OCI-LY1 (cell line): ENCODE measurements around the gene FAM8A1.

Source experiments
- CTCF ChIP-seq: fragments of 200-600 bp; sonication (generic), shearing (Covaris generic); IDR thresholded peaks from 2 replicates; pipeline ENCODE4 v1.5.1; 2017; ENCODE audit warnings: mild to moderate bottlenecking, antibody characterized with exemption, low read length, moderate library complexity, mixed read lengths
- EZH2 ChIP-seq: fragments of 200-600 bp; sonication (generic), shearing (Covaris generic); IDR thresholded peaks from 2 replicates; pipeline ENCODE4 v1.8.0; 2017; ENCODE audit warnings: borderline replicate concordance, mixed run types, mild to moderate bottlenecking, antibody characterized with exemption, low read length, moderate library complexity, mixed read lengths

DNA sequence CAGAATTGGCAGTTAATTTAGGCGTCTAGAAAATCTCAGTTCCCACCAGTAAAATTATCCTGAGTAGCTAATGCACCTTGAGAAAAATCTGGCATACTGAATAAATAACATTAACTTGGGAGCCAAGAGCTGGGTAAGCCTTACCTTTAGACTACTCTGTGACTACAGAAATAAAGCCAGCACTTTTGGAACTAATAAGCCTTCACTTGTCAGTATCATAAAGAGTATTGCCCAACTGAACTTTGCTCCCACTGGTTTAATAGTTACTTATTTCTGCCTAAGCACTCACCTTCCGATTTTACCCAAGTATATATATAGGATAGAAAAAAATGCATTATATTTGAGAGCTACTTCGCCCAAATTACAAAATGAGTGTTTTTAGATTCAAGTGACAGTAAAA, 10.7 kb downstream of the FAM8A1 start:
- TF ChIP-seq CTCF (no peak), EZH2 (no peak)
